B cell (primary cell): ENCODE data around the gene GRIK5. TPM values are rescaled to one million over a fixed set of nuclear protein-coding genes. Genes with fewer than 3 reads are reported as not detected.

Experiments
- ATAC-seq: fragments of 200-7000 bp; cut with Tn5 transposase; one replicate; pipeline ENCODE4 v1.10.0; 2021; ENCODE audit warnings: low read depth, mild to moderate bottlenecking, moderate number of reproducible peaks, moderate library complexity
- CTCF ChIA-PET: fragments of 350-600 bp; sonication (Branson Sonifier 250); formaldehyde crosslinking; loops from one replicate; lab custom pipeline; 2021; ENCODE audit warnings: antibody characterized with exemption, inconsistent platforms; lab: Charles Lee
- POLR2A ChIA-PET: fragments of 350-600 bp; sonication (Branson Sonifier 250); formaldehyde crosslinking; loops from one replicate; lab custom pipeline; 2021; ENCODE audit warnings: antibody characterized with exemption; lab: Charles Lee
- DNase-seq: peaks from one replicate; pipeline ENCODE4 v3.0.0; 2013
- H2AFZ ChIP-seq: 2 replicates; pipeline ENCODE4 v1.6.1; 2012; ENCODE audit warnings: mild to moderate bottlenecking, low read depth, low read length; ENCODE audit not compliant: insufficient read depth, poor library complexity, severe bottlenecking
- H3K27ac ChIP-seq, 2 donors: 1 replicate in 1 of 2; 2 replicates in 1 of 2; pipeline ENCODE4 v1.5.1; 2012 to 2013; ENCODE audit warnings: low read length in 2 of 2, mild to moderate bottlenecking in 2 of 2, moderate library complexity in 1 of 2
- H3K27me3 ChIP-seq, 4 experiments: fragments of 200-600 bp in 1 of 4; sonication (generic) in 1 of 4; replicated peaks in 1 of 4; 1 replicate in 2 of 4; 2 replicates in 2 of 4; pipeline versions ENCODE4 v1.6.1 to v1.7.0; 2013 to 2016; ENCODE audit warnings: low read length in 3 of 4, mild to moderate bottlenecking in 2 of 4, mixed read lengths in 1 of 4, moderate library complexity in 1 of 4; ENCODE audit not compliant: insufficient read depth in 4 of 4, control insufficient read depth in 3 of 4; ENCODE audit errors: control extremely low read depth in 1 of 4
- H3K36me3 ChIP-seq, 2 experiments: replicated peaks in 1 of 2; 1 replicate in 1 of 2; 2 replicates in 1 of 2; pipeline versions ENCODE4 v1.6.1 to v1.7.1; 2013; ENCODE audit warnings: low read length in 1 of 2; ENCODE audit not compliant: insufficient read depth in 2 of 2, control insufficient read depth in 1 of 2; ENCODE audit errors: control extremely low read depth in 1 of 2, extremely low read depth in 1 of 2
- H3K4me1 ChIP-seq, 2 donors: fragments of 200-600 bp in 1 of 2; sonication (generic) in 1 of 2; 1 replicate in 1 of 2; 2 replicates in 1 of 2; pipeline versions ENCODE4 v1.5.1 to v1.6.1; 2013 to 2017; ENCODE audit warnings: low read length in 2 of 2; ENCODE audit not compliant: control insufficient read depth in 2 of 2, insufficient read depth in 2 of 2
- H3K4me2 ChIP-seq: replicated peaks from 2 replicates; pipeline ENCODE3; 2012; ENCODE audit warnings: mild to moderate bottlenecking, low read depth, low read length; ENCODE audit not compliant: poor library complexity, severe bottlenecking
- H3K4me3 ChIP-seq, 5 experiments: fragments of 200-600 bp in 1 of 5; sonication (generic) in 1 of 5; 1 replicate in 3 of 5; 2 replicates in 2 of 5; pipeline versions ENCODE4 v1.5.1 to v1.7.0; 2011 to 2016; ENCODE audit warnings: low read length in 4 of 5, mild to moderate bottlenecking in 4 of 5, low read depth in 2 of 5, control low read depth in 1 of 5, moderate library complexity in 1 of 5; ENCODE audit not compliant: insufficient read depth in 1 of 5; ENCODE audit errors: control extremely low read depth in 1 of 5, extremely low read depth in 1 of 5
- H3K79me2 ChIP-seq: fragments of 200-600 bp; sonication (generic); one replicate; pipeline ENCODE4 v1.6.0; 2016; ENCODE audit warnings: low read length; ENCODE audit not compliant: control insufficient read depth, insufficient read depth
- H3K9ac ChIP-seq: fragments of 200-600 bp; sonication (generic); 2 replicates; pipeline ENCODE4 v1.6.1; 2017; ENCODE audit warnings: mild to moderate bottlenecking, low read length, moderate library complexity
- H3K9me3 ChIP-seq, 3 donors: one replicate each; pipeline versions ENCODE4 v1.6.1 to v1.7.1; 2013; ENCODE audit warnings: low read length in 2 of 3; ENCODE audit not compliant: control insufficient read depth in 2 of 3, insufficient read depth in 1 of 3; ENCODE audit errors: control extremely low read depth in 1 of 3
- H4K20me1 ChIP-seq: 2 replicates; pipeline ENCODE4 v1.6.0; 2012; ENCODE audit warnings: mild to moderate bottlenecking, low read length; ENCODE audit not compliant: insufficient read depth, control insufficient read depth, poor library complexity, severe bottlenecking
- H3K27ac Mint-ChIP-seq: one replicate; pipeline ENCODE4 v1.8.0; 2021; ENCODE audit warnings: mixed read lengths
- H3K27me3 Mint-ChIP-seq: one replicate; pipeline ENCODE4 v1.8.0; 2021; ENCODE audit warnings: mixed read lengths
- H3K4me1 Mint-ChIP-seq: one replicate; pipeline ENCODE4 v1.8.0; 2021; ENCODE audit warnings: mixed read lengths
- H3K4me3 Mint-ChIP-seq: one replicate; pipeline ENCODE4 v1.8.0; 2021; ENCODE audit warnings: mixed read lengths
- H3K9me3 Mint-ChIP-seq: one replicate; pipeline ENCODE4 v1.8.0; 2022; ENCODE audit warnings: mixed read lengths; ENCODE audit not compliant: insufficient read depth
- EZH2 ChIP-seq: IDR thresholded peaks from 2 replicates; pipeline ENCODE4 v1.6.1; 2012; ENCODE audit warnings: borderline replicate concordance, low read depth, mild to moderate bottlenecking, moderate library complexity, low read length; ENCODE audit not compliant: insufficient read depth, poor library complexity, severe bottlenecking
- WGBS: methylation state at CpG from one replicate; pipeline ENCODE4 v1.1.5; 2013; ENCODE audit warnings: missing lambda C conversion rate; ENCODE audit not compliant: insufficient coverage; 5-methylcytosine and 5-hydroxymethylcytosine counted together
- intact Hi-C: fragments of 100-400 bp; cut with micrococcal nuclease; formaldehyde crosslinking; loops from one replicate; pipeline ENCODE4 v1.10.0; 2022
- polyA plus RNA-seq: library from polyadenylated mRNA; depleted of rRNA; stranded (reverse); fragments of >200 nt; gene quantifications from 2 replicates; pipeline ENCODE4 v1.2.3, GENCODE V29; 2012
- total RNA-seq, 2 donors: library from RNA; stranded (reverse); fragments of 120-200 nt in 1 of 2; gene quantifications; 1 replicate in 1 of 2; 2 replicates in 1 of 2; pipeline versions ENCODE4 v1.2.3 to v1.2.4, GENCODE V29; 2013 to 2022
- TF ChIP-seq, protein P1 (sequence below): fragments of 200-600 bp; IDR thresholded peaks from one replicate; pipeline ENCODE4 v1.8.0; 2022; ENCODE audit warnings: antibody characterized with exemption, mild to moderate bottlenecking

The GRIK5 gene
- total and polyA plus RNA-seq, 2 donors (not counting 1 experiment from before 2014, with no cell fraction given), result 0.09 to 0.27 TPM

DNA sequence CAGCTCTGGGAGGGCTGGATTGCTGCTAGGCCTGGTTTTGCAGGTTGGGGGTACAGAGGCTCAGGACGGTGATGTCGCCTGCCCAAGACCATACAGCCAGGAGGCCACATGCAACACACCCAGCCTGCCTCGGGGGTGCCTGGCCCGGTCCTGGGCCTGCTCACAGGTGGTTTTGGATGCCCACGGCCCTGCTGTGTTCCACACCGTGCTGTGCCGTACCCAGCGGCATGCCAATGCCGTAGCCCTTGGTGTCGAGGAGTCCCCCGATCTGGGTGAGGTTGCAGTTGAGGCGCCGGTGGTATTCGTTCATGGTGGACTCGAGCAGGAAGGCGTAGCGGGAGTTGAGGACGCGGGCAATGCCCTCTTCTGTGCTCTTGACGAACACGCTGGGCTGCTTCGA, 64.5 kb downstream of the GRIK5 start:
- no peaks in the 10 kb centered on the region for H3K4me1 Mint-ChIP-seq
- ChIA-PET POLR2A (no interaction called here), CTCF (no interaction called here)
- H3K27ac ChIP-seq, result no peak overlapping the region
- peaks cover 0 to 11% (median 3%) of the 10 kb centered on the region in 4 experiments for H3K27me3 ChIP-seq
- no peaks in the 10 kb centered on the region for H4K20me1 ChIP-seq
- no peaks in the 10 kb centered on the region for H3K4me1 ChIP-seq
- H3K9me3 Mint-ChIP-seq, result no peaks in the 10 kb centered on the region
- ATAC-seq (no peak), DNase-seq (no peak)
- no peak overlapping the region for H3K27ac Mint-ChIP-seq
- no peaks in the 10 kb centered on the region for H3K79me2 ChIP-seq
- no peak overlapping the region for H3K4me3 ChIP-seq
- no peak overlapping the region for H3K4me3 Mint-ChIP-seq
- peaks cover 50% of the 10 kb centered on the region for H3K27me3 Mint-ChIP-seq
- H3K9me3 ChIP-seq, result no peaks in the 10 kb centered on the region
- no peak overlapping the region for H3K9ac ChIP-seq
- no peaks in the 10 kb centered on the region for H3K36me3 ChIP-seq
- intact Hi-C loops, result no loop called here
- no peak overlapping the region for H3K4me2 ChIP-seq
- TF ChIP-seq EZH2, result no peak
- TF ChIP-seq, protein P1, sequence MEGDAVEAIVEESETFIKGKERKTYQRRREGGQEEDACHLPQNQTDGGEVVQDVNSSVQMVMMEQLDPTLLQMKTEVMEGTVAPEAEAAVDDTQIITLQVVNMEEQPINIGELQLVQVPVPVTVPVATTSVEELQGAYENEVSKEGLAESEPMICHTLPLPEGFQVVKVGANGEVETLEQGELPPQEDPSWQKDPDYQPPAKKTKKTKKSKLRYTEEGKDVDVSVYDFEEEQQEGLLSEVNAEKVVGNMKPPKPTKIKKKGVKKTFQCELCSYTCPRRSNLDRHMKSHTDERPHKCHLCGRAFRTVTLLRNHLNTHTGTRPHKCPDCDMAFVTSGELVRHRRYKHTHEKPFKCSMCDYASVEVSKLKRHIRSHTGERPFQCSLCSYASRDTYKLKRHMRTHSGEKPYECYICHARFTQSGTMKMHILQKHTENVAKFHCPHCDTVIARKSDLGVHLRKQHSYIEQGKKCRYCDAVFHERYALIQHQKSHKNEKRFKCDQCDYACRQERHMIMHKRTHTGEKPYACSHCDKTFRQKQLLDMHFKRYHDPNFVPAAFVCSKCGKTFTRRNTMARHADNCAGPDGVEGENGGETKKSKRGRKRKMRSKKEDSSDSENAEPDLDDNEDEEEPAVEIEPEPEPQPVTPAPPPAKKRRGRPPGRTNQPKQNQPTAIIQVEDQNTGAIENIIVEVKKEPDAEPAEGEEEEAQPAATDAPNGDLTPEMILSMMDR, result no peak
- no peak overlapping the region for H2AFZ ChIP-seq
- 96% methylated on average over 22 of the region's 22 CpGs for WGBS

DNA sequence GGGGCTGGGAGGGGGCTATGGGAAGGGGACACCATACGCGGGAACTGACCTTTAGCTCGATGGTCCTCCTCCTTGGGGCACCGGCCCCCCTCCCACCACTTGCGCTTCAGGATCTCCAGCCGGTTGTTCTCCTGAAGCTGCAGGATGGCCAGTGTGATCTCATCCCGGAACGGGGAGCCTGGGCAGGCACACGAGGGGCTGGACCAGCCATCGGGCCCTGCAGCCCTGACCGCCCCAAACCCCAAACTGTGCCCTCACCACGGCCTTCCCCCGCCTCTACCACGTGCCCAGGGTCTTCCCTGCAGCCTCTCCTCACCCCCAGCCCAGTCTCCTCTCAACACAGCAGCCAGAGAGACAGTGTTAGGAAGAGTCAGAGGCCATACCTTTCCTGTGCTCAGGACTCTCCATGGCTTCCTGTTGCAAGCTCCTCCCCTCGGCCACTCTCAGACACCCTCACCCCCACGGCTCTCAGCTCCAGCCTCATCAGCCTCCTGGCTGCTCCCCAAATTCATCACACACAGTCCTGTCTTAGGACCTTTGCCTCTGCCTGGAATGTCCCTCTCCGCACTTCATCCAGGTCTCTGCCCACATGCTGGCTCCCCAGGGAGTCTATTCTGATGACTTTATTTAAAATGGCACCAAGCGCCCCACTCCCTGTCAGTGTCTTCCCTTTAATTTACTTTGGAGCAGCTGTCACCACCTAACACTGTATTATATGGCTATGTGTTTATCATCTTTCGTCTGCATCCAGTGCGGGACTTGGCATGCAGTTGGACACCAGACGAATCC, 66.3 kb downstream of the GRIK5 start:
- H3K79me2 ChIP-seq, result no peaks in the 10 kb centered on the region
- no peak overlapping the region for H3K4me2 ChIP-seq
- peaks cover 0 to 25% (median 11%) of the 10 kb centered on the region in 4 experiments for H3K27me3 ChIP-seq
- Mint-ChIP-seq H3K4me1 (peaks cover 4% of the 10 kb centered on the region), H3K9me3 (no peaks in the 10 kb centered on the region), H3K4me3 (no peak overlapping the region), H3K27ac (no peak overlapping the region), H3K27me3 (peaks cover 63% of the 10 kb centered on the region)
- no peak overlapping the region for H3K4me3 ChIP-seq
- POLR2A ChIA-PET, result no interaction called here
- DNase-seq, result no peak
- WGBS, result 88% methylated on average over 19 of the region's 21 CpGs
- H2AFZ ChIP-seq, result no peak overlapping the region
- no peak overlapping the region for H3K27ac ChIP-seq
- peaks cover 0 to 4% of the 10 kb centered on the region in 2 donors for H3K4me1 ChIP-seq
- no peaks in the 10 kb centered on the region for H3K9me3 ChIP-seq
- no peak for ATAC-seq
- CTCF ChIA-PET, result no interaction called here
- TF ChIP-seq, protein P1, result no peak
- no peak for TF ChIP-seq EZH2
- H3K36me3 ChIP-seq, result no peaks in the 10 kb centered on the region
- no peaks in the 10 kb centered on the region for H4K20me1 ChIP-seq
- intact Hi-C loops, result no loop called here
- no peak overlapping the region for H3K9ac ChIP-seq
